Duodenal mucosa (tissue), 2 donors: ENCODE data around the gene ZNF281.

Experiments
- H3K27ac ChIP-seq: one replicate; pipeline ENCODE4 v1.7.0; 2013; ENCODE audit warnings: low read depth, low read length
- H3K27me3 ChIP-seq, 2 donors: one replicate each; pipeline ENCODE4 v1.7.0; 2013; ENCODE audit warnings: low read length in 2 of 2, control low read depth in 1 of 2; ENCODE audit not compliant: insufficient read depth in 2 of 2, control insufficient read depth in 1 of 2
- H3K36me3 ChIP-seq, 2 donors: one replicate each; pipeline ENCODE4 v1.7.0; 2013; ENCODE audit warnings: low read length in 2 of 2, control low read depth in 1 of 2; ENCODE audit not compliant: insufficient read depth in 2 of 2, control insufficient read depth in 1 of 2
- H3K4me1 ChIP-seq, 2 donors: one replicate each; pipeline ENCODE4 v1.7.0; 2013; ENCODE audit warnings: low read length in 2 of 2, control low read depth in 1 of 2; ENCODE audit not compliant: insufficient read depth in 2 of 2, control insufficient read depth in 1 of 2
- H3K4me3 ChIP-seq, 2 donors: one replicate each; pipeline ENCODE4 v1.7.0; 2013; ENCODE audit warnings: low read length in 2 of 2, low read depth in 1 of 2
- H3K9ac ChIP-seq, 2 donors: one replicate each; pipeline ENCODE4 v1.7.0; 2013; ENCODE audit warnings: low read length in 2 of 2, low read depth in 1 of 2
- H3K9me3 ChIP-seq, 2 donors: one replicate each; pipeline ENCODE4 v1.7.0; 2013; ENCODE audit warnings: low read length in 2 of 2, control low read depth in 1 of 2; ENCODE audit not compliant: control insufficient read depth in 1 of 2

ZNF281 gene

GRCh38 chr1:200411406-200412257, 1.8 kb upstream of the ZNF281 start:
- no peak overlapping the region for H3K27ac ChIP-seq
- H3K36me3 ChIP-seq = peaks cover 0 to 3% of the 10 kb centered on the region in 2 donors
- H3K4me3 ChIP-seq = no peak overlapping the region
- no peaks in the 10 kb centered on the region for H3K27me3 ChIP-seq
- H3K4me1 ChIP-seq = peaks cover 30 to 33% of the 10 kb centered on the region in 2 donors
- no peak overlapping the region for H3K9ac ChIP-seq
- H3K9me3 ChIP-seq = no peaks in the 10 kb centered on the region

- H3K9ac ChIP-seq = peak overlapping the region in 1 of 2 donors; percentile 68
- H3K27ac ChIP-seq = no peak overlapping the region
- H3K36me3 ChIP-seq = peaks cover 0 to 3% of the 10 kb centered on the region in 2 donors
- H3K4me3 ChIP-seq = peak overlapping the region; percentile 95
- no peaks in the 10 kb centered on the region for H3K27me3 ChIP-seq
- peaks cover 30 to 39% of the 10 kb centered on the region in 2 donors for H3K4me1 ChIP-seq
- H3K9me3 ChIP-seq = no peaks in the 10 kb centered on the region
Measured at GRCh38 chr1:200410566-200410878, 686 bp upstream of the ZNF281 start.

- H3K4me1 ChIP-seq = peaks cover 30 to 45% of the 10 kb centered on the region in 2 donors
- peak overlapping the region; percentile 52 for H3K27ac ChIP-seq
- no peaks in the 10 kb centered on the region for H3K9me3 ChIP-seq
- H3K36me3 ChIP-seq = peaks cover 0 to 3% of the 10 kb centered on the region in 2 donors
- H3K4me3 ChIP-seq = peak overlapping the region; percentile 95
- H3K27me3 ChIP-seq = no peaks in the 10 kb centered on the region
- H3K9ac ChIP-seq = peak overlapping the region; percentile 68 to 85
Measured at GRCh38 chr1:200409203-200409760, 554 bp downstream of the ZNF281 start.

GRCh38 chr1:200406161-200406797, 3.6 kb downstream of the ZNF281 start:
- Histone ChIP-seq H3K36me3 (peaks cover 0 to 3% of the 10 kb centered on the region in 2 donors), H3K27me3 (no peaks in the 10 kb centered on the region), H3K4me1 (peaks cover 30 to 50% of the 10 kb centered on the region in 2 donors), H3K27ac (no peak overlapping the region), H3K9me3 (no peaks in the 10 kb centered on the region), H3K9ac (no peak overlapping the region), H3K4me3 (no peak overlapping the region)

GRCh38 chr1:200405264-200405663, 4.6 kb downstream of the ZNF281 start:
- H3K9ac ChIP-seq = no peak overlapping the region
- H3K4me1 ChIP-seq = peaks cover 22 to 52% of the 10 kb centered on the region in 2 donors
- peaks cover 0 to 3% of the 10 kb centered on the region in 2 donors for H3K36me3 ChIP-seq
- H3K27me3 ChIP-seq = no peaks in the 10 kb centered on the region
- H3K27ac ChIP-seq = no peak overlapping the region
- peak overlapping the region in 1 of 2 donors; percentile 32 for H3K4me3 ChIP-seq
- no peaks in the 10 kb centered on the region for H3K9me3 ChIP-seq

- Histone ChIP-seq H3K36me3 (no peaks in the 10 kb centered on the region), H3K4me3 (no peak overlapping the region), H3K27ac (no peak overlapping the region), H3K9me3 (no peaks in the 10 kb centered on the region), H3K9ac (no peak overlapping the region), H3K27me3 (no peaks in the 10 kb centered on the region), H3K4me1 (peaks cover 0 to 29% of the 10 kb centered on the region in 2 donors)
Measured at GRCh38 chr1:200401708-200402107, 8.1 kb downstream of the ZNF281 start.

- H3K27me3 ChIP-seq = no peaks in the 10 kb centered on the region
- no peaks in the 10 kb centered on the region for H3K36me3 ChIP-seq
- no peak overlapping the region for H3K9ac ChIP-seq
- H3K4me1 ChIP-seq = peaks cover 0 to 26% of the 10 kb centered on the region in 2 donors
- H3K27ac ChIP-seq = no peak overlapping the region
- H3K9me3 ChIP-seq = no peaks in the 10 kb centered on the region
- H3K4me3 ChIP-seq = no peak overlapping the region
Measured at GRCh38 chr1:200401263-200401662, 8.6 kb downstream of the ZNF281 start.

- Histone ChIP-seq H3K9ac (no peak overlapping the region), H3K27me3 (no peaks in the 10 kb centered on the region), H3K27ac (no peak overlapping the region), H3K9me3 (no peaks in the 10 kb centered on the region), H3K36me3 (no peaks in the 10 kb centered on the region), H3K4me3 (no peak overlapping the region), H3K4me1 (peaks cover 0 to 18% of the 10 kb centered on the region in 2 donors)
Measured at GRCh38 chr1:200400556-200400955, 9.3 kb downstream of the ZNF281 start.

GRCh38 chr1:200399860-200400259, 10.0 kb downstream of the ZNF281 start:
- Histone ChIP-seq H3K27me3 (no peaks in the 10 kb centered on the region), H3K4me1 (peaks cover 0 to 13% of the 10 kb centered on the region in 2 donors), H3K9ac (no peak overlapping the region), H3K36me3 (no peaks in the 10 kb centered on the region), H3K9me3 (no peaks in the 10 kb centered on the region), H3K27ac (no peak overlapping the region), H3K4me3 (no peak overlapping the region)

GRCh38 chr1:200398373-200398772, 11.5 kb downstream of the ZNF281 start:
- Histone ChIP-seq H3K4me1 (peaks cover 0 to 12% of the 10 kb centered on the region in 2 donors), H3K4me3 (no peak overlapping the region), H3K36me3 (no peaks in the 10 kb centered on the region), H3K9me3 (no peaks in the 10 kb centered on the region), H3K27me3 (no peaks in the 10 kb centered on the region), H3K9ac (no peak overlapping the region), H3K27ac (no peak overlapping the region)
